IPS-NIHi11 (cell line): ENCODE measurements around the gene PPP4C.

Source experiments
- DNase-seq: peaks from one replicate; pipeline ENCODE4 v3.0.0; 2012; ENCODE audit warnings: mixed read lengths, low spot score

Gene PPP4C

GRCh38 chr16:30054959-30055553 lies 20.7 kb upstream of the PPP4C start:
- peak; percentile 90 for DNase-seq

- no peak for DNase-seq
Observed at GRCh38 chr16:30060346-30060745, 15.4 kb upstream of the PPP4C start.

DNA sequence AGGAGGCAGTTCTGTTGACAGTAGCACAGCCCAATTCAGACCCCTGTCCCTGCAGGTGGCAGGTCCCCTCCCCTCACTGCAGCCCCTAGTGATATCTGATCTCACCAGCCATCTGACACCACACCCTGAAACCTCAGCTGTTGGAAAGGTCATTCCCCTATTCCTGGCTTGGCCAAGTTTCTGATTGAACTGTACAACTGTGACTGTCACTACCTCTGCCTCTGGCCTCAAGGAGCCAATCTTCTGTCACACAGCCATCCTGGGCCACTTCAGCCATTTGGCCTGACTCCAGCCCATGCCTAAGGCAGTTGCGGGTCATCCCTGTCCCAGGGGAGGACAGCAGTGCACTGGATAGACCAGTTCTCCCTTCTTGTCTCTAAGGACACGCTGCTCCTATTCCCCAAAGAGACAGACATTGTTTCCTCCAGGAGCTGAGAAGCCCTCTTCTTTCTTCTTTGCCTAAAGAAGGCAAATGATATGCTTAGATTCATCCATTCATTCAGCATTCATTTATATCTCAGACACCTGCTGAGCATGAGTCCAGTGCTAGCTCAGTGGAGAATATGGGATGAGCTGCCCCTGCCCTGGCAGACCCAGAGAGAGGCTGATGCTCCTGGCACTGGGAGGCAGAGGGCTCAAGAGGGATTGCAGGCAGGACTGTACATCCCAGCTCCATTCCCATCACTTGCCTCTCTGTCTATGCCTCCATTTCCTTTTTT lies 14.8 kb upstream of the PPP4C start:
- no peak for DNase-seq

DNA sequence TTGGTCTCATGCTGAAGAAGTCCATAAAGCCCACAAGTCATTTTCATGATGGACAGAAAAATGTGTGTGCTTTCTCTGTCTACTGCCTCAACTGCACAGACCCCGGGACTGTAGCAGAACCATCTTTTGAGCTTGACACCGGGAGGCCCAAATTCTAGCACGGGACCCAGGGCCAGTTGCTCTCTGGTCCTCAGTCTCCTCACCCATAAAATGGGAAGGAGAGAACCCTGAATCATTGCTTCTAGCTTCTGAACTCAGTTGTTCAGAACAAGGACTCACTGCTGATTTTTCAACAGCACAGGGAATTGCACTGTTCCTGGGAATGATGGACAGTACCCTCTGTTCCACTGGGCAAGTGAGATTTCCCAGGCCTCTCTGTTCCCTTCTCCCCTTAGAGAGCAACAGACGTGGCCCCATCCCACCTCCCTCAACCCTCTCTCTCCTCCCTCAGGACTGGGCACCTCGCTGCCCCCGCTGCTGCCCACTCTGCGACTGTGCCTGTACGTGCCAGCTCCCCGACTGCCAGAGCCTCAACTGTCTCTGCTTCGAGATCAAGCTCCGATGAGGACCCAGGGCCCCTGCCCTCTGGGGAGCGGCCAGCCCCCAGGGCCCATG lies 12.4 kb upstream of the PPP4C start:
- no peak for DNase-seq

- peak; percentile 68 for DNase-seq
Observed at GRCh38 chr16:30063893-30064728, 11.7 kb upstream of the PPP4C start.

- DNase-seq, result no peak
Observed at GRCh38 chr16:30064729-30065101, 11.1 kb upstream of the PPP4C start.

DNA sequence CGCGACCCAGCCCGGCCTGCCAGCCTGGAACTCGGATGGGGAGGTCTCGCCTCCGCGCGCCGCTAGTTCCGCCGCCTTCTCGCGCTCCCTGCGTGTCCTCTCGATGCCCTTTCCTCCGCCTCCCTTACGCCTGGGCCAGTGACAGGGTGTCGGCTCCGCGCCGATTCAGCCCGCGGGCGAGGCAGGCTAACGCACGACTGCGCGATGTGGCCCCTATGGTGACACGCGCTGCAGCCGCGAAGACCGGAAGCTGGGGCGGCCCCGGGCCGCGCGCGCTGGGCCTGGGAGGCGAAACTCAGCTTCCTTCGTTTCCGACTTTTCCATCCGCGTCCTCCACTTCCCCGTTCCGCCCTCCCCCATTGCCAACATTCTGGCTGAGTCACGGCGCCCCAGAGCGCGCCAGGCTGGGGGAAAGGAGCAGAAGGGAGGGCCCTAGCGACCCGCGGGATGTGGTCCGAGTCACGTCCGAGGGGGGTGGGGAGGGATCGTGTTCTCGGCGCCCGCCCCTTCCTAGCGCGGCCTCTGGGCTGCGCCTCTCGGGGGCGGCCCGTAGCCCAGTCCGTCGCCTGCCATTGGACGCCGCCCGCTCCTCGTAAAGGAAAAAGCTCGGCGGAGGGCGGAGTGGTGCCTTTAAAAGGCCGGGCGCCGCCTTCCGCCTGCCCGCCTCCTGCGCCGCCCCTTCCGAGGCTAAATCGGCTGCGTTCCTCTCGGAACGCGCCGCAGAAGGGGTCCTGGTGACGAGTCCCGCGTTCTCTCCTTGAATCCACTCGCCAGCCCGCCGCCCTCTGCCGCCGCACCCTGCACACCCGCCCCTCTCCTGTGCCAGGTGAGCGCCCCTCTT lies 10.5 kb upstream of the PPP4C start, which contains the start of gene ALDOA:
Gene ALDOA, plus strand, starts transcription at position 659 of the 841 bp plus-strand sequence. CDS start 1,138 bp downstream, outside the sequence.
- DNase-seq, result peak; percentile 95

GRCh38 chr16:30065943-30066760 lies 9.6 kb upstream of the PPP4C start:
- DNase-seq, result no peak

DNA sequence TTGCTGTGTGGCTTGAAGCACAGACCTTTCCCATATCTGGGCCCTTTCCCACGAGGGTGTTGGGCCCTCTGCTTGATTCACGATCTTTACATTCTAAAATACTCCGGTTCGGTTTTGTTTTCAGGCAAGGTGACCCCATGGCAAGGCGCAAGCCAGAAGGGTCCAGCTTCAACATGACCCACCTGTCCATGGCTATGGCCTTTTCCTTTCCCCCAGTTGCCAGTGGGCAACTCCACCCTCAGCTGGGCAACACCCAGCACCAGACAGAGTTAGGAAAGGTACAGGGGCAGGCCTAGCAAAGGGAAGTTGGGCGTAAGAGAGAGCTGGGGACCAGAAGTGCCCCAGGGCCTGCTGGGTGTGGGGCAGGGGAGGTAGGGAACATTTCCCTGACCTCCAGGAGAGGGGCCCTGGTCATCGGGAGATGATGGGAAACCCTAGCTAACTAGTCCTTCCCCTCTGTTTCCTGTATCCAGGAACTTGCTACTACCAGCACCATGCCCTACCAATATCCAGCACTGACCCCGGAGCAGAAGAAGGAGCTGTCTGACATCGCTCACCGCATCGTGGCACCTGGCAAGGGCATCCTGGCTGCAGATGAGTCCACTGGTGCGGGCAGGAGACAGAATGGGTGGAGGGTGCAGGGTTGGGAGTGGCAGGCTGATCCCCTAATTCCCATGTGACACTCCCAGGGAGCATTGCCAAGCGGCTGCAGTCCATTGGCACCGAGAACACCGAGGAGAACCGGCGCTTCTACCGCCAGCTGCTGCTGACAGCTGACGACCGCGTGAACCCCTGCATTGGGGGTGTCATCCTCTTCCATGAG lies 8.8 kb upstream of the PPP4C start:
- no peak for DNase-seq

DNA sequence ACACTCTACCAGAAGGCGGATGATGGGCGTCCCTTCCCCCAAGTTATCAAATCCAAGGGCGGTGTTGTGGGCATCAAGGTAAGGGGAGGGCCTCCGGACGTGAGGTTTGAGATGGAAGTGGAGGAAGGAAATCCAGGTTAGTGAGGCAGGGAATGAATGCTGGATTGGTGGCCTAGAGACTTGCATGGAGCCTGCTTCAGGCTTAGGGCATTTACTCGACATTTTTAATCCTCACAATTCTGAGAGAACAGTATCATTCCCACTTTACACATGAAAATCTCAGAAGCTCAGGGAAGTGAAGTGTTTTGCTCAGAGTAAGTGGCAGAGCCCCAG lies 8.2 kb upstream of the PPP4C start:
- no peak for DNase-seq

DNA sequence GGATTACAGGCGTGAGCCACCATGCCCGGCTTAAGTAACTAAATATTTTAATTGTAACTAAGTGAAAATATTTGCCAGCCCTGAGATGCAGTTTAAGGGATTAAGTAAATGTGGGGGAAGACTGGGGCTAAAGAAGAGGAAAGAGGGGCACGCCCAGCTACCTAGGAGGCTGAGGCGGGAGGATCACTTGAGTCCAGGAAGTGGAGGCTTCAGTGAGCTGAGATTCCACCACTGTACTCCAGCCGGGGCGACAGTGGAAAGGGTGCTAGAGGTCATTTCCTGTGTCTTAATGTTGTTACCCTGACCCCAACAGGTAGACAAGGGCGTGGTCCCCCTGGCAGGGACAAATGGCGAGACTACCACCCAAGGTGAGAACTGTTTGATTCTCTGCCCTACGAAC lies 7.5 kb upstream of the PPP4C start:
- DNase-seq, result no peak

DNA sequence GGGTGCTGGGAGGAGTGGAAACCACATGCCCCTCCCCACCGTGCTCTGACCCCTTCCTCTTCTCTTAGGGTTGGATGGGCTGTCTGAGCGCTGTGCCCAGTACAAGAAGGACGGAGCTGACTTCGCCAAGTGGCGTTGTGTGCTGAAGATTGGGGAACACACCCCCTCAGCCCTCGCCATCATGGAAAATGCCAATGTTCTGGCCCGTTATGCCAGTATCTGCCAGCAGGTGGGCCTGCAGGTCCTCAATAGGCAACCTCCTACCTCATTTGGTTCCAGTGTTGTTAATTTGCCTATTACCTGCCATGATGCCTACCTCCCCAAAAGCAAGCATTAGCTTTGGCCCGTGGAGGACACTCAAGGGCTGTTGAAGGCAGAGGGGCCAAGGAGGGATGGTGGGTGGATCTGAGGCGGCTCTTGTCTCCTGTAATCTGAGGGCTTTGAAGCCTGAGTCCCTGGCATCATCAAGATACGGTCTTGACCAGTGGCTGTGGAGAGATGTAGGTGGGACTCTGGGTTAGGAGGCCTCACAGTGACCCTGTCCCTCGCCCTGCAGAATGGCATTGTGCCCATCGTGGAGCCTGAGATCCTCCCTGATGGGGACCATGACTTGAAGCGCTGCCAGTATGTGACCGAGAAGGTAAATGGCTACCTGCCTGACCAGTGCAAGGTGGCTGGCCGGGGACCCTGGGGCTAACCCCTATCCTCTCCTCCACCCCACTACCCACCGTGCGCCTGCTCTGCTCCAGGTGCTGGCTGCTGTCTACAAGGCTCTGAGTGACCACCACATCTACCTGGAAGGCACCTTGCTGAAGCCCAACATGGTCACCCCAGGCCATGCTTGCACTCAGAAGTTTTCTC lies 6.8 kb upstream of the PPP4C start:
- DNase-seq, result no peak

DNA sequence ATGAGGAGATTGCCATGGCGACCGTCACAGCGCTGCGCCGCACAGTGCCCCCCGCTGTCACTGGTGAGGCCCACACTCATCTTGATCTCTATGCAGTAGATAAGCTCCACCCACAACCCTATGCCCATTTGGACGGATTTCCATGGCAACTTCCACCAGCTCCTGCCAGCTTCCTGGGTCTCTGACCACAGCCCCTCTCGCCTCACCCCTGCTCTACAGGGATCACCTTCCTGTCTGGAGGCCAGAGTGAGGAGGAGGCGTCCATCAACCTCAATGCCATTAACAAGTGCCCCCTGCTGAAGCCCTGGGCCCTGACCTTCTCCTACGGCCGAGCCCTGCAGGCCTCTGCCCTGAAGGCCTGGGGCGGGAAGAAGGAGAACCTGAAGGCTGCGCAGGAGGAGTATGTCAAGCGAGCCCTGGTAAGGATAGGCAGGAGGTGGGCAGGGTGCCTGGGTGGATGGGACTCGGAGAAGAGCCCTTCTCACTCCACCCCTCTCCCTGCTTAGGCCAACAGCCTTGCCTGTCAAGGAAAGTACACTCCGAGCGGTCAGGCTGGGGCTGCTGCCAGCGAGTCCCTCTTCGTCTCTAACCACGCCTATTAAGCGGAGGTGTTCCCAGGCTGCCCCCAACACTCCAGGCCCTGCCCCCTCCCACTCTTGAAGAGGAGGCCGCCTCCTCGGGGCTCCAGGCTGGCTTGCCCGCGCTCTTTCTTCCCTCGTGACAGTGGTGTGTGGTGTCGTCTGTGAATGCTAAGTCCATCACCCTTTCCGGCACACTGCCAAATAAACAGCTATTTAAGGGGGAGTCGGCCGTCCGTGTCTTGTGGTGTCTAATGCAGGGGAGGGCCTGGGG lies 6.0 kb upstream of the PPP4C start:
- DNase-seq, result no peak

DNA sequence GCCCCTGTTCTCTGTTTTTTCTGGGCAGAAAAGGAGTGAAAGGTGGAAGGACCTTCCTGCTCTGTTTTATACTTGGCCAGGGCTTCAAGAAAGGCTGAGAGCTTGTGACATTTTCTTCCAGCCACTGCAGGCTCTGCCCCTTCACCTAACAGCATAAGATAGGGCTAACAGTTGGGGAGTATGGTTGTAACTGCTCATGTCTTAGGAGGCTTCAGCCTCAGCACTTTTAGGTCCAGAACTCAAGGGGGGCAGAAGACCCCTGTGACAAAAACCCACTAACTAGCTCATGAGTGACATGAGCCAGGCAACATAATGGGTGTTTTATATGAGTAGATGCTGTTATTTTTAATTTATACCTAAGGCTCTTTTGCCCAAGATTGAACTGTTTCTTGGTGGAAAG lies 5.3 kb upstream of the PPP4C start:
- DNase-seq, result no peak

DNA sequence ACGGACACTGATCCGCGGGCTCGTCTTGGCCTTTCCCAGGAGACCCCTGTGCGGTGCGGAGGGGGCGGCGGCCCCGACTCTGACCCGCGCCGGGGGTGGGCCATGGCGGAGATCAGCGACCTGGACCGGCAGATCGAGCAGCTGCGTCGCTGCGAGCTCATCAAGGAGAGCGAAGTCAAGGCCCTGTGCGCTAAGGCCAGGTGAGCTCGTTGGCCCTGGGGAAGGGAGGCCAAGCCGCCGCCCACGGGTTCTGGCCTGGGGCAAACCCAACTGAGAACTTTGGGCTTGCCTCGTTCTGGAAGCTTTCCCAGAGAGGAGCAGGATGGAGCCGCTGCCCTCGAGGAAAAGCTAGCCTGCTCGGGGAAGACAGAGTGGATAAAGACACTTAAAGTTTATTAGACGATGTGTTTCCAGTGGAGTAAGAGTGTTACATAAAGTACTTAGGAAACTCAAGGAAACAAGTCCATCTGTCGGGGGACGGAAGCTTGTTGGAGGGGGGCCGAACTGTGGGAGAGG lies 540 bp downstream of the PPP4C start:
- no peak for DNase-seq

DNA sequence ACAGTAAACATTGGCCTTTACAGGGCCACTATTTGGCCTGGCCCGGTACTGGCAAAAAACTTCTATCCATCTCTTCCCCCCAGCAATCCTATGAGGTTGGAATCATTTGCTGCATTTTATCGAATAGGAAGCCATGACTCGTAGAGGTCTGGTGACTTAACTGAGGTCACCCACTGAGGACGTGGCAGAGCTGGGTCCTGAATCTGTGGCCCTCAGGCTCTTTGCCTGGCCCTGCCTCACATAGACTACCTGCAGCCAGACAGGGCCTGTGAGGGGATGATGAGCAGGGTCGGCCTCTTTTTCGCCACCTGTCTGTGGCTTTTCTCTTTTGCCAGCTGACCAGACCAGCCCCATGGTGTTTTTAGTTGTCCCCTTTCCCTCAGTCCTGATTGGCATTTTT lies 1.9 kb downstream of the PPP4C start:
- DNase-seq, result no peak

DNA sequence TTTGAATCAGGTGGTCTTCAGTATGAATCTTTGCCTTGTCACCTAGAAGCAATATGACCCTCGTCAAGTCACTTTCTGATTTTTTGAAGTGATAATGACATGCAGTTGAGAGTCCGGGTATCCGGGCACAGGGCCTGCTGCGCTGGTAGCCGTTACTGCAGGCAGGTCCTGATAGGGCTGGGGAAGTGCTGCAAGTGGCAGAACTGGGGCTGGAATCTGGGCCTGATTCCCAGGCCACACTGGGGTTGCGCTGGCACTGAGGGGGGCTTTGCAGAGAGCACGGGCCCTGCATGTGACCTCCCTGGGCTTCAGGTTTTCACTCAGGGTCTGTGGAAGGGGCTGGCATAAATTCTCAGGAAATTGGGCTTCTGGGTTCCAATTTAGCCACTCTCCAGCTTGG lies 3.0 kb downstream of the PPP4C start:
- no peak for DNase-seq

DNA sequence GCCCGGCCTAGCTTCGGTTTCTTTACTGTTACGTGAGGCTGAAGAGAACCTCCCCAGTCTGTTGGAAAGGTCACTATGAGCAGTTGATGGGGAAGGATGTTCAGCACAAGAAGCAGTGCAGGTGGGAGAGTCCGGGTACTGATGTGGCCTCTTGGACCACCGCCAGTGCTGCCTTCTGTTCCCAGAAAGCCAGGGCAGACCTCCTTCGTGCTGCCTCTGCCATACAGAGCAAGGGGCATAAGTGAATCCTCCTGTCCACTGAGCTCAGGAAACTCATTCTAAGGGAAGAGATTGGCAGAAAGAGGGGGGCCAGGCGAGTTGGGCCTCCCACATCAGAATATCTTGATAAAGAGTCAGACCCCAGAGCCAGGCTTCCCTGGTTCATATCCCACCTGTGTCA lies 3.7 kb downstream of the PPP4C start:
- DNase-seq, result no peak
